Right hindlimb (tissue), 1 donor: Measurements from ENCODE around the gene DNAAF1.
"Not testable (repeated sequence)": the region's sequence is repeated elsewhere in the genome, so short reads cannot be mapped to it uniquely, and the experiment has no call there.

Source experiments
- DNase-seq: peaks from one replicate; pipeline ENCODE4 v3.0.0-alpha.2; 2018

DNAAF1 gene

DNA sequence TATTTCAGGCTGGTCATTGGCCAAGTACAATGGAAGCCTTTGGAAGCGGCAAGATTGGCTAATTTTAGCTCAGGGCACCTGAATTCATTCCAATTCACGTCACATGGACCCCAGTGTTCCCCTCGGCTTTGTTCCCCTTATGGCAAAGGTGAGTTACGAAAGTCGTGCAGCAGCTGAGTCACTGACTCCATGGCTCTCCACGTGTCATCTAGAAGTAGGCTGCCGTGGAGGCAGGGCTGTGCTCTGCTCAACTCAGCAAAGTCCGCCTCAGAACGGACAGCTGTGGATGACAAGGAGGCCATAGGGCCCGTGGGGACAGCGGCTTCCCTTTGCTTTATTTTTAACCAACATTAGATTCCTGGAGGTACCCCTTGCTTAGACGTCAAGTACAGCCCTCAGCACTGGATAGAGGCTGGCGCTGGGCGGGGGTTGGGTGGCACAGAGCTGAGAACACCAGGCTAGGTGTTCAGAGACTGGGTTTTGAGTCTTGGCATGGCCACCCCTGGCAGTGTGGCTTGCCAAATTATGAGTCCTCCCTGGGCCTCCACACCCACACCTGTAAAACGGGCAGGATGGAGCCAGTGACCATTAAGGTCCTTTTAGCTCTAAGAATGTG is 69.5 kb downstream of the DNAAF1 start:
- DNase-seq, result no peak

DNA sequence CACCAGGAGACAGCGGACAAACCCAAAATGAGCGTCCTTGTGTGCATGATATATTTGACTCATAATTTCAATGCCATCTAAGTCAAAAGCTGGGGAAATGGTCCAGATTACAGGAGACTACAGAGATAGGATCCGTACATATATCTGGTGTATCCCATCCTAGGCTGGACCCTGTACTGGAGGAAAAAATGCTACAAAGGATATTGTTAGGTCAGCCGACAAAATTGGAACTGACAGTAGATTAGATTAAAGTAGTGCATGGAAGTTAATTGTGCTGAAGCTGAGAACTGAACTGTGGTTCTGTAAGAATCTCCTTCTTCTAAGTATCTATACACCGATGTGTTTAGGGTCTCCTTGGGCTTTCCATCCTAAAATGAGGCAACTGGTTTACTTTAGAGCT is 70.4 kb downstream of the DNAAF1 start:
- DNase-seq, result no peak

GRCh38 chr16:84216144-84216543 is 71.0 kb downstream of the DNAAF1 start:
- not testable (repeated sequence) for DNase-seq

- DNase-seq, result no peak
Observed at GRCh38 chr16:84218176-84218823, 73.2 kb downstream of the DNAAF1 start.

DNA sequence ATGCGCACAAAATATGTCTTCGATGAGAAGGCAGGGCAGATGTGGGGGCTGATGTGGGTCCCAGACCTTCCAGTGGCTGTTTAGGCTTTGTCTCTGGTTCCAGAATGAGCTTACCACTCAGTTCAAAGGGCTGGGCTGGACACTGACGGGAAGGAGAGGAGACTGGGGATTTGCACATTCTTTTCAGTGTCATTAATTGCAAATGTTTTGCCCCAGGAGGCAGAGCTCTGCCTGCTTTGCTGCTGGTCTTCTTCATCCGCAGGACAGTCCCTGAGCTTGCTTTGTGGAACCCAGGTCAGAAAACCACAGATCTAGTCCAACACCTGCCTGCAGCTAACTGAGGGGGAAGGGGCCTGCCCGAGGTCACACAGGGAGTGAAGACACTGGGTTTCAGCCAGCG is 73.8 kb downstream of the DNAAF1 start:
- no peak for DNase-seq

DNA sequence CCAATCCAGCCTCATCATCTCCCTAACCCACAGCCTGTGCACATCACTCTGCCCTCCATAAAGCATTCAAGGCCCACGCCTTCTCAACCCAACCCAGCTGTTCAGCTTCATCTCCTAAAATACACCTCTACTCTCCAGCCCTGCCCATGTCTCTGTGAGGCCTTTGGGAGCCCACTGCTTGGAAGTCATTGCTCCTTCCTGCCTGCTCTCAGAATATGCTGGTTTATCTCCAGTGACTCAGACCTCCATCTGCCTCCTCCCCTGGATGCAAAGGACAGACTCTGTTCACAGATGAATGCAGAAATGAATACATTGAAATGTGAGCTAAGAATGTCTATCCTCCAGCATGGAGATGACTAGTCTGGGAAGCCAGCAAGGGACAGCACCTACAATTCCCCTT is 75.7 kb downstream of the DNAAF1 start:
- DNase-seq, result no peak

DNA sequence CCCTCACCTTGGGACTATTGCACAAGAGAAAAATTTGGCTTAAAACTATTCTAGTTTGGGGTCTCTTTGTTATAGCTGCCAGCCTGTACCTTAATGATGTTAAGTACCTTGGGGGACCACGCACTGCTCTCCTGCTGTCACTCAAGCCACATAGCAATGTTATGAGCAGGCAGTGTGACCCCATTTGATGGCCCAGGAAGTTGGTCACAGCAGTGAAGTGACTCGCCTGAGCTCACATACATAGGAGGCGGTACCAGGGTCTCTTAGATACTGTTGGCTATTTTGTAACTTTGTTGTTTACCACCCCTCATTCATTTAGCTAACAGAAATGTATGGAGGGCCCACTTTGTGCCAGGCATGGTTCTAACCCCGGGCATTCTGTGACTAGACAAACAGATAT is 78.3 kb downstream of the DNAAF1 start:
- no peak for DNase-seq

DNA sequence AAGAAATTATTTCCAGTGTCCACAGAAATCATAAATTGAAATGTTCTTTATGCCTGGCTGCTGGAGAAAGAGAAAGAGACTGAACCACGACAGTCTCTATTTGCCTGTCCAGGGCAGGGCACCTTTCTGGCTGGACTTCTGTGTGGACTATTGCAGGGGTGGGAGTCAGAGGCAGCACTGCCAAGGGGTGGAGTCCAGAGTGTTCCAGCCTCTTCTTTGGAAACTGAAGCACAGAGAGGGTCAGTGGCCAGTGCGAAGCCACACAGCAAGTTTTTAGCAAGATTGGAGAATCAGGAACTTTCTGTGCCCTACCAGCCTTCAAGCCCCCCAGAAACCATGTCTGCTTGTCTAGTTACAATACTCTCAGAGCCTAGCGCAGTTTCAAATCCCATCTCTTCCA is 79.4 kb downstream of the DNAAF1 start:
- no peak for DNase-seq

DNA sequence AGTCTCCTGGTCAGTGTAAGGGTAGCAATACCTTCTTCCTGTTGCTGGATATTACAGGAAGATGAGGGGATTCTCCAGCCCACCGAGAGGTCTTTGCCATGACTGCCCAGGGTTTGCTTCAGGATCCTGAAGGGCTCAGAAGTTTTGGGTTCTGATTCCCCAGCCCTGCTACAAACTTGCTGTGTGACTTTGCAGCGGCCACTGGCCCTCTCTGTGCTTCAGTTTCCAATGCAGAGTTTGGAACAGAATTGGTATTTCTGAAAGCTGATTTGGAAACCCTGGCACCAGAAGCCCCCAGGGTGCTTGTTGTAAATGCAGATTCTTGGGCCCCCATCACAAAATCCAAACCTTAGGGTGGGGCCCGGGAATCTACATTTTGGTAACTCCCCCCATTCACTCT is 80.0 kb downstream of the DNAAF1 start:
- DNase-seq, result no peak

DNA sequence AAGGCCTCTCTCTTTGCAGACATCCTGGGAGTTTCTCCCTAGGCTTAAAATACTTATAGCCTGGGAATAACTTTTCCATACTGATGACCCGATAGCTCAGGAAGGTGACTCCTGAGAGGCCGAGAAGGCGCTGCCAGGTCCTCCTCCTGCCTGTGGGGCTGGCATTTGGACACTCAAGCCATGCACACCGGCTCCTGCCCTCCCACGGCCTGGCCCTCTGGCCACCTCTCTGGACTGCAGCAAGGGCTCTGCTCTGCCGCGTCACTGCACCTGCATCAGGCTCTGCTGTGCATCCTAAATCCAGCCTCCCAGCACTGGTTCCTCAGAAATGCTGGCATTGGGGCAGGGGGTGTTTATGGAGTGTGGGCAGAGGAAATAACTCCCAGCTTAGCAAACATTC is 80.5 kb downstream of the DNAAF1 start:
- DNase-seq, result no peak

GRCh38 chr16:84226026-84226425 is 80.9 kb downstream of the DNAAF1 start:
- no peak for DNase-seq
